HepG2 (cell line): ENCODE results near the gene CSNK1G3. TPM values are rescaled to one million over a fixed set of nuclear protein-coding genes. Genes with fewer than 3 reads are reported as not detected.

ENCODE experiments used
- ATAC-seq: fragments of 200-7000 bp; cut with Tn5 transposase; 3 replicates; pipeline ENCODE4 v1.9.1; 2020; ENCODE audit warnings: mild to moderate bottlenecking, moderate library complexity
- BruUV-seq: library from RNA; stranded (reverse); fragments of 400-500 nt; replicated peaks from 2 replicates; lab custom pipeline; 2021; lab: Mats Ljungman, UMichigan
- CTCF ChIA-PET: fragments of 300-600 bp; formaldehyde crosslinking; extraction: SDS; loops from one replicate; lab custom pipeline; 2021; ENCODE audit warnings: low total read pairs, inconsistent platforms, low intra/inter-chr PET ratio; lab: Yijun Ruan, JAX
- POLR2A ChIA-PET: fragments of 350-600 bp; sonication (Branson Sonifier 250); formaldehyde crosslinking; loops from one replicate; lab custom pipeline; 2020; ENCODE audit warnings: antibody characterized with exemption, inconsistent platforms; lab: Yijun Ruan, JAX
- DNase-seq: peaks from one replicate; pipeline ENCODE4 v3.0.0-alpha.2; 2015; ENCODE audit warnings: low spot score
- FAIRE-seq: peaks from 3 replicates; lab custom pipeline; 2011; peaks lifted over from hg19 to GRCh38; lab: Jason Lieb, UNC
- H2AFZ ChIP-seq: one replicate; pipeline ENCODE4 v1.6.1; 2011; ENCODE audit warnings: low read length, inconsistent platforms
- H3K27ac ChIP-seq: fragments of 300-600 bp; 3 replicates; pipeline ENCODE4 v1.8.0; 2011; ENCODE audit warnings: mixed run types, mild to moderate bottlenecking, mixed read lengths, low read length, inconsistent platforms; ENCODE audit not compliant: insufficient read depth; ENCODE audit errors: extremely low read length
- H3K27me3 ChIP-seq, 2 experiments: fragments of 200-600 bp in 1 of 2; 2 replicates in 1 of 2; 3 replicates in 1 of 2; pipeline versions ENCODE4 v1.6.0 to v1.8.0; 2011; ENCODE audit warnings: low read length in 2 of 2, mild to moderate bottlenecking in 2 of 2, moderate library complexity in 2 of 2, inconsistent platforms in 1 of 2; ENCODE audit not compliant: insufficient read depth in 2 of 2, control insufficient read depth in 1 of 2
- H3K36me3 ChIP-seq, 2 experiments: fragments of 200-600 bp in 1 of 2; replicated peaks in 1 of 2; 2 replicates in 1 of 2; 3 replicates in 1 of 2; pipeline versions ENCODE4 v1.5.1 to v1.8.0; 2011; ENCODE audit warnings: low read length in 2 of 2, inconsistent platforms in 1 of 2; ENCODE audit not compliant: insufficient read depth in 2 of 2, control insufficient read depth in 1 of 2
- H3K4me1 ChIP-seq: 2 replicates; pipeline ENCODE4 v1.5.1; 2012; ENCODE audit warnings: low read length, inconsistent platforms; ENCODE audit not compliant: insufficient read depth
- H3K4me2 ChIP-seq: 2 replicates; pipeline ENCODE4 v1.6.0; 2011; ENCODE audit warnings: low read depth, low read length, inconsistent platforms
- H3K4me3 ChIP-seq, 3 experiments: fragments of 200-600 bp in 1 of 3; sonication (generic), shearing (Covaris generic) in 1 of 3; replicated peaks in 1 of 3; 2 replicates each; pipeline ENCODE4 v1.5.1; 2011 to 2016; ENCODE audit warnings: low read length in 3 of 3, inconsistent platforms in 2 of 3, low read depth in 2 of 3, mild to moderate bottlenecking in 2 of 3, control low read depth in 1 of 3, mixed read lengths in 1 of 3; ENCODE audit not compliant: insufficient read depth in 1 of 3
- H3K79me2 ChIP-seq: one replicate; pipeline ENCODE4 v1.6.1; 2011; ENCODE audit warnings: low read length, inconsistent platforms; ENCODE audit not compliant: insufficient read depth
- H3K9ac ChIP-seq: 2 replicates; pipeline ENCODE4 v1.6.0; 2011; ENCODE audit warnings: mild to moderate bottlenecking, low read depth, low read length, inconsistent platforms; ENCODE audit not compliant: insufficient read depth
- H3K9me3 ChIP-seq: 2 replicates; pipeline ENCODE4 v1.5.1; 2012; ENCODE audit warnings: mild to moderate bottlenecking, low read length
- H4K20me1 ChIP-seq: 2 replicates; pipeline ENCODE4 v1.6.0; 2011; ENCODE audit warnings: inconsistent platforms, mild to moderate bottlenecking, low read length, moderate library complexity; ENCODE audit not compliant: insufficient read depth
- GTF3A ChIP-seq: sonication (generic); formaldehyde crosslinking; conservative IDR thresholded peaks from 2 replicates; pipeline ENCODE4 v1.4.0; 2020; ENCODE audit warnings: mild to moderate bottlenecking, missing genetic modification reagents
- HOXA7 ChIP-seq: sonication (generic); formaldehyde crosslinking; IDR thresholded peaks from 2 replicates; pipeline ENCODE4 v1.8.1; 2022; ENCODE audit warnings: mild to moderate bottlenecking, missing genetic modification reagents, moderate library complexity
- RFX1 ChIP-seq: fragments of 450-650 bp; IDR thresholded peaks from 2 replicates; pipeline ENCODE4 v1.6.1; 2017
- RORA ChIP-seq: sonication (generic); formaldehyde crosslinking; IDR thresholded peaks from 2 replicates; pipeline ENCODE4 v1.5.0; 2020; ENCODE audit warnings: mild to moderate bottlenecking, missing genetic modification reagents, moderate library complexity
- SATB2 ChIP-seq: sonication (generic); formaldehyde crosslinking; IDR thresholded peaks from 2 replicates; pipeline ENCODE4 v1.5.0; 2020; ENCODE audit warnings: missing genetic modification reagents
- TOE1 ChIP-seq: sonication (generic); formaldehyde crosslinking; IDR thresholded peaks from 2 replicates; pipeline ENCODE4 v1.4.0; 2020; ENCODE audit warnings: mild to moderate bottlenecking, missing genetic modification reagents
- ZBTB7B ChIP-seq: sonication (generic); formaldehyde crosslinking; IDR thresholded peaks from 2 replicates; pipeline ENCODE4 v1.4.0; 2020; ENCODE audit warnings: missing genetic modification reagents
- ZNF44 ChIP-seq: sonication (generic); formaldehyde crosslinking; IDR thresholded peaks from 2 replicates; pipeline ENCODE4 v1.5.1; 2020; ENCODE audit warnings: mild to moderate bottlenecking, missing genetic modification reagents
- ZNF460 ChIP-seq: sonication (generic); formaldehyde crosslinking; IDR thresholded peaks from 2 replicates; pipeline ENCODE4 v1.5.1; 2020; ENCODE audit warnings: missing genetic modification reagents, mild to moderate bottlenecking, borderline replicate concordance
- WGBS: methylation state at CpG from one replicate; pipeline ENCODE4 v1.1.6; 2017; ENCODE audit warnings: low lambda C conversion rate; 5-methylcytosine and 5-hydroxymethylcytosine counted together
- in situ Hi-C: cut with HindIII; loops from 2 replicates; pipeline ENCODE4 v1.10.0; 2017; ENCODE audit warnings: low pct_unique_long_range_greater_than_20kb; ENCODE audit not compliant: extremely low pct_ligation_motif_present
- intact Hi-C: fragments of 100-400 bp; cut with micrococcal nuclease; formaldehyde crosslinking; loops from one replicate; pipeline ENCODE4 v1.10.0; 2022; ENCODE audit not compliant: unreplicated experiment
- polyA plus RNA-seq, 8 experiments: library from polyadenylated mRNA; depleted of rRNA in 3 of 8; stranded (reverse) in 7 of 8; unstranded in 1 of 8; fragments of >200 nt; fragmentation: Illumina TruSeq in 4 of 8; extraction: Trizol in 4 of 8; gene quantifications; 2 replicates each; pipeline versions ENCODE4 v1.2.1 to v1.2.3, GENCODE V29; 2011 to 2016; ENCODE audit warnings: low read depth in 4 of 8, missing spikeins in 1 of 8, mixed read lengths in 1 of 8; ENCODE audit not compliant: insufficient read depth in 1 of 8
- total RNA-seq, 5 experiments: library from RNA; depleted of rRNA; stranded (reverse); fragments of >200 nt; fragmentation: Illumina TruSeq; extraction: Trizol; gene quantifications; 2 replicates each; pipeline ENCODE4 v1.2.3, GENCODE V29; 2016; ENCODE audit warnings: low read depth in 1 of 5
- TF ChIP-seq, protein P1 (sequence below): sonication (generic); formaldehyde crosslinking; IDR thresholded peaks from 2 replicates; pipeline ENCODE4 v1.8.1; 2023; ENCODE audit warnings: mild to moderate bottlenecking, inconsistent platforms, moderate library complexity, missing genetic modification reagents, borderline replicate concordance

Gene CSNK1G3
- total and polyA plus RNA-seq, 2 of the 13 experiments (the other 11 are each of a cell fraction or from before 2014, with no cell fraction given), result 11.3 to 31.5 TPM

- H3K27me3 ChIP-seq, result no peaks in the 10 kb centered on the region; a peak in 1 of 5 replicates
- FAIRE-seq, result no peak
- POLR2A ChIA-PET, result no interaction called here
- DNase-seq, result no peak
- H3K4me1 ChIP-seq, result peaks cover 8% of the 10 kb centered on the region; the same call in 1 of the 2 replicates
- H3K4me3 ChIP-seq, result no peak overlapping the region
- H3K9me3 ChIP-seq, result no peaks in the 10 kb centered on the region
- no TSS peak for BruUV-seq
- TF ChIP-seq RFX1, result no peak
- no peak for TF ChIP-seq ZNF44 (CRISPR knock-in tag)
- TF ChIP-seq SATB2, result no peak
- TF ChIP-seq ZBTB7B (CRISPR knock-in tag), result no peak
- TF ChIP-seq GTF3A, result no peak
- no peak for TF ChIP-seq HOXA7 (CRISPR knock-in tag)
- TF ChIP-seq TOE1, result no peak
- TF ChIP-seq, protein P1, sequence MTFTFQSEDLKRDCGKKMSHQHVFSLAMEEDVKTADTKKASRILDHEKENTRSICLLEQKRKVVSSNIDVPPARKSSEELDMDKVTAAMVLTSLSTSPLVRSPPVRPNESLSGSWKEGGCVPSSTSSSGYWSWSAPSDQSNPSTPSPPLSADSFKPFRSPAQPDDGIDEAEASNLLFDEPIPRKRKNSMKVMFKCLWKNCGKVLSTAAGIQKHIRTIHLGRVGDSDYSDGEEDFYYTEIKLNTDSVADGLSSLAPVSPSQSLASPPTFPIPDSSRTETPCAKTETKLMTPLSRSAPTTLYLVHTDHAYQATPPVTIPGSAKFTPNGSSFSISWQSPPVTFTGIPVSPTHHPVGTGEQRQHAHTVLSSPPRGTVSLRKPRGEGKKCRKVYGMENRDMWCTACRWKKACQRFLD (CRISPR knock-in tag), result no peak
- no peak for TF ChIP-seq RORA (CRISPR knock-in tag)
- TF ChIP-seq ZNF460 (CRISPR knock-in tag), result no peak
- no peaks in the 10 kb centered on the region for H4K20me1 ChIP-seq
- H3K79me2 ChIP-seq, result peaks cover 7% of the 10 kb centered on the region
- CTCF ChIA-PET, result no interaction called here
- H2AFZ ChIP-seq, result no peak overlapping the region
- no peak for ATAC-seq
- in situ Hi-C loops (no loop called here), intact Hi-C loops (no loop called here)
- WGBS, result 4% methylated on average over 1 of the region's 1 CpG
- no peaks in the 10 kb centered on the region for H3K36me3 ChIP-seq
- no peak overlapping the region for H3K27ac ChIP-seq
- H3K9ac ChIP-seq, result no peak overlapping the region
- H3K4me2 ChIP-seq, result no peak overlapping the region
Observed at GRCh38 chr5:123508441-123508840, 3.5 kb upstream of the CSNK1G3 start.
